HG03565 (cell line): ENCODE measurements around the gene PADI1.

Source experiments
- ATAC-seq: cut with Tn5 transposase; IDR thresholded peaks from one replicate; pipeline ENCODE4 v1.9.1; 2021; ENCODE audit warnings: mild to moderate bottlenecking, moderate library complexity; ENCODE audit not compliant: unreplicated experiment

PADI1 gene

GRCh38 chr1:17214876-17215544 lies 10.1 kb downstream of the PADI1 start:
- ATAC-seq, result no peak

GRCh38 chr1:17215545-17215890 lies 10.6 kb downstream of the PADI1 start:
- no peak for ATAC-seq

- ATAC-seq, result no peak
Observed at GRCh38 chr1:17216078-17216477, 11.2 kb downstream of the PADI1 start.

GRCh38 chr1:17217607-17218006 lies 12.7 kb downstream of the PADI1 start:
- no peak for ATAC-seq

DNA sequence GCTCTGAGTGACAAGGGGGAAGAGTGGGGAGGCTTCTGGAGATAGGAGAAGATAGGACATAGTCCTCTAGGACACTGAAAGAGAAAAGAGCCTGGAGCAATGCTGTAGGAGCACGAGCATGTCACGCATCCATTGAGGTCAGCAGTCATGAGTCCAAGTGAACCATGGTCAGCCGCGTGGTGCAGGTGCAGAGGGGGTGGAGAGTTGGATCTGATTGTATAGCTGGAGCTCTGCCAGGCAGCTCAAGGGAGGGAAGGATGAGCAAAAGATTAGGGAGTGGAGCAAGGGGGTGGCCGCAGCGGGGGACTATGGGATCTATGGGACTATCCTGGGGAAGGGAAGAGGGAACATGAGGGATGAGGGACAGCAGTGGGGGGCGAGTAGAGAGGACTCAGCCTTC lies 14.0 kb downstream of the PADI1 start:
- ATAC-seq, result no peak

DNA sequence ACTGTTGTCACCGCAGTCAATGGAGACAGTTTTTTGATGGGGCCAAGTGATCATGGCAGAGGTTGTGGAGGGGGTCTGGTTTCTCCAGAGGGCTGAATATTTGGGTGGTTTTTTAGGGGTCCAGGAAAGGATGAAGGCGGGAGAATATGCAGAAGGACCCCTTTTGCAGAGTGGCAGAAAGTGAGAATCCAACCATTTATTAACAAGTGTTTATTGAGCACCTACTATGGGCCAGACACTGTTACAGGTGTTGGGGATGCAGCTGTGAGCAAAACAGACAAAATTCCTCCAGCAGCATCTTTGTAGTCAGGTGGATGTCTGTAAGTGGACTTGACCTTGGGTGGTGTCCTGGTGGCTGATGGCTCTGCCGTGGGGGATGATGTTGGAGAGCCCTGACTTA lies 15.4 kb downstream of the PADI1 start:
- ATAC-seq, result no peak

- ATAC-seq, result no peak
Observed at GRCh38 chr1:17222557-17222956, 17.6 kb downstream of the PADI1 start.

DNA sequence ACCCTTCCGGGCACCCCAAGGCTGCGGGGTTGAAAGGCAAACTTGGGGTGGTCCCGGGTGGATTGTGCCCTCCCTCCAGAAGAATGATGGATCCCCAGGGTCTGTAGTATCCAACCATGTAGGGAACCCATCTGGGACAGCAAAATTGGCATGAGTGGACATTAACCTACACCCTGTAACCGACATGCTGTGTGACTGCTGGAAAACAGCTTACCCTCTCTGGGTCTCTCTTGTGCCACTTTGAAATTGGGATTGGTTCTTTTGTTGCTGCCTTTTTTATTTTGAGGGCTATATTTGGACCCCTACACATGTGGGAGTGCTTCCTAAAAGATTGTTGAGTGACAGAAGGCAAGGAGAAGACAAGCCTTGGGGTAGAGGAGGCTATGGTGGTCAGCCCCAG lies 19.5 kb downstream of the PADI1 start:
- ATAC-seq, result no peak

DNA sequence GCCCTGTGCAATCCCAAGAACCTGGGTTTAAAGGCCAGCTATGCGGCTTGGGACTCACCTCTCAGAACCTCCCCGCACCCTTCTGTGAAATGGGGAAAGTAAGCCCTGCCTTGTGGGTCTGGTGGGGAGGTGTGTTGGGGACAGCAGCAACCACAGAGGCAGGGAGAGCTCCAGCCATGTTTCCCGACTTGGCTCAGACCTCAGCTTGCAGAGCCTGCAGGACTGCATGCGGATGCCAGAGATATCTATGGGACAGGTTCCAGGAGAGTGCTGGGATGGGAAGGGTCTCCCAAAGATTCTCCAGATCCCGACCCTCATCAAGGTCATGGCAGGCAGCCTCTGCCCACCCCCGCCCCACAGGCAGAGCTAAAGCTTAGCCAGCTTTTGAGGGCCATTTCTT lies 20.2 kb downstream of the PADI1 start:
- ATAC-seq, result no peak

DNA sequence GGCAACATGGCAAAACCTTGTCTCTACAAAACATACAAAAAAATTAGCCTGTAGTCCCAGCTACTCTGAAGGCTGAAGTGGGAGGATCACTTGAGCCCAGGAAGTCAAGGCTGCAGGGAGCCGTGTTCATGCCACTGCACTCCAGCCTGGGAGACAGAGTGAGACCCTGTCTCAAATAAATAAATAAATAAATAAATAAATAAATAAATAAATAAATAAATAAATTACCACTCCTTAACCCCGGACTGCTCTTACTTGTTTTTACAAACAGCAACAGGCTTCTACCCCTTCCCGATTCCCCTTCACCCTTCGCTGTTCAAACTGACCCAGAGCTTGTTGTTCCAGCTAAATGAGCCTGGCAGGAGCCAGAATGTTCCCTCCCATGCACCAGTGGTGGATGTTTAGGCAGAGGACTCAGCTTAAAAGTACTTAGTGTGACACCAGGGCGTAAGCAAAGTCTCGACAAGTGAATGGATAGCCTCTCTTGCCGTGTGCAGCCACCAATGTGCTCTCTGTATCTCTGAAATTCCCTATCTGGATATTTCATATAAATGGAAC lies 22.5 kb downstream of the PADI1 start:
- no peak for ATAC-seq

DNA sequence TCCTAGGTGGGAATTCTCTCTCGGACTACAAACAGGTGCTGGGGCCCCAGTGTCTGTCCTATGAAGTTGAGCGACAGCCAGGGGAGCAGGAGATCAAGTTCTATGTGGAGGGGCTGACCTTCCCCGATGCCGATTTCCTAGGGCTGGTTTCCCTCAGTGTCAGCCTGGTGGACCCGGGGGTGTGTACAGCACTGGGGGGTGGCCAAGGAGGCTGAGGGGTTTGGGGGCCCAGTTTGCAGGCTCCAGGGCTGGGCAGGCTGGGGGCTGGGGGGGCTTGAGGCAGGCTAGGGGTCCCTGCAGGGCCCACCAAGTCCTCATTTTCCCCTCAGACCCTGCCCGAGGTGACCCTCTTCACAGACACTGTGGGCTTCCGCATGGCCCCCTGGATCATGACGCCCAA lies 23.7 kb downstream of the PADI1 start:
- ATAC-seq, result no peak

- no peak for ATAC-seq
Observed at GRCh38 chr1:17229379-17229778, 24.5 kb downstream of the PADI1 start.

- ATAC-seq, result no peak
Observed at GRCh38 chr1:17230106-17230505, 25.2 kb downstream of the PADI1 start.

GRCh38 chr1:17230671-17231310 lies 25.9 kb downstream of the PADI1 start:
- ATAC-seq, result no peak

- no peak for ATAC-seq
Observed at GRCh38 chr1:17232759-17233661, 28.1 kb downstream of the PADI1 start.

- ATAC-seq, result no peak
Observed at GRCh38 chr1:17233675-17234320, 28.9 kb downstream of the PADI1 start.

GRCh38 chr1:17234405-17234804 lies 29.5 kb downstream of the PADI1 start:
- no peak for ATAC-seq

DNA sequence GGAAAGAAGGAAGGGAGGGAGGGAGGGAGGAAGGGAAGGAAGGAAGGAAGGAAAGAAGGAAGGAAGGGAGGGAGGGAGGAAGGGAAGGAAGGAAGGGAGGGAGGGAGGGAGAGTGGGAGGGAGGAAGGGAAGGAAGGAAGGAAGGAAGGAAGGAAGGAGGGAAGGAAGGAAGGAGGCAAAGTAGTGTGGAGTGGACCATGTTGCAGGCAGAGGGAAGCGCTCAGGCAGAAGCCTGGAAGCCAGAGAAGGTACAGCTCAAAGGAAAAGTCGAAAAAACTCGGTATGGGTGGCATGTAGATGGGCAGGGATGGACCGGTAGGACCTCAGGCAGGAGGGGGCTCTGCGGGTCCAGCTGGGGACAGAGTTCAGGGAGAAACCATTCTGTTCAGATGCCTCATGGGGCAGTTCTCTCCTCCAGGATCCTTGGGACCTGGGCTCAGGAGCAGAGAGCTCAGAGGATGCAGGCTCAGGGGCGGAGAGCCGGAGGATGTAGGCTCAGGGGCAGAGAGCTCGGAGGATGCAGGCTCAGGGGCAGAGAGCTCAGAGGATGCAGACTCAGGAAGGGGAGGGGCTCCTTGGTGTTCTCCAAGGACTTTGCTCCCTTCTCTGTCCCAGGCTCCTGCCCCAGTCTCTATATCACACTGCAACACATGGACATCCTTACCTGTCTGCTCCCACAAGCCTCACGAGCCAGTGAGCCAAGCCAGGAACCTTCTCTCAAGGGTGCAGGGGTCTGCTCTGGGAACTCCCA lies 30.4 kb downstream of the PADI1 start:
- no peak for ATAC-seq

DNA sequence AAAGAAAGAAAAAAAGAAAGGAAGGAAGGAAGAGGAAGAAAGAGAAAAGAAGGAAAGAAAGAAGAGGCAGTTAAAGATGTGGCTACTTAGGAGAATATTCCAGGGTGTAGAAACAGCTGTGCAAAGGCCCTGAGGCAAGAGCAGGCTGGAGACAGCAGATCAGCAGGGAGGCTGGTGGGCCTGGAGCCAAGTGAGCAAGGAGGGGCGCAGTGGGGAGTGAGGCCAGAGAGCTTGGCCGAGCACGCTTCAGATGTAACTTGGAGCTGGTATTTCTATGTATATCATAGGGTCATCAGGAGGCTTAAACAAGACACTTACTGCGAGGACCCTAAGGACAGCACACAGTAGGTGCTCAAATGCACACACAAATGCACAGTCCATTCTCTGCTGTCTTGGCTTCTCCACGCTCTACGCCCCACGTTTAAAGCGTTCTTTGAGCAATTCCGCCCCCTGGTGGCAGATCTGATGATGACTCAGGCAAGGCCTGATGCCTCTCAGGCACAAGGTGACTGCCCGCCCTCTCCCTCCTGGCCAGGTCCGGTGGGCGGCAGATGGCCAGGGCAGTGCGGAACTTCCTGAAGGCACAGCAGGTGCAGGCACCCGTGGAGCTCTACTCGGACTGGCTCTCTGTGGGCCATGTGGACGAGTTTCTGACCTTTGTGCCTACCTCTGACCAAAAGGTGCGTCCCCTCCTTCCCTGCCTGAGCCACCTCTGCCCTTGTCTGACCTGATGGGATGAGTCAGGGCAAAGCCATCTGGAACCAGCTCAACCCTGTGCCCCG lies 32.0 kb downstream of the PADI1 start:
- no peak for ATAC-seq

GRCh38 chr1:17237561-17237903 lies 32.6 kb downstream of the PADI1 start:
- ATAC-seq, result no peak
